Measurements from ENCODE around the gene MYEF2. TPM values are rescaled to one million over a fixed set of nuclear protein-coding genes. Genes with fewer than 3 reads are reported as not detected.
A peak's percentile ranks its signal among the peaks of the same experiment; 100 is the strongest.

MYEF2 gene
- total and polyA plus RNA-seq, 2 experiments from 2014 or later, result 62.0 to 79.7 TPM

DNA sequence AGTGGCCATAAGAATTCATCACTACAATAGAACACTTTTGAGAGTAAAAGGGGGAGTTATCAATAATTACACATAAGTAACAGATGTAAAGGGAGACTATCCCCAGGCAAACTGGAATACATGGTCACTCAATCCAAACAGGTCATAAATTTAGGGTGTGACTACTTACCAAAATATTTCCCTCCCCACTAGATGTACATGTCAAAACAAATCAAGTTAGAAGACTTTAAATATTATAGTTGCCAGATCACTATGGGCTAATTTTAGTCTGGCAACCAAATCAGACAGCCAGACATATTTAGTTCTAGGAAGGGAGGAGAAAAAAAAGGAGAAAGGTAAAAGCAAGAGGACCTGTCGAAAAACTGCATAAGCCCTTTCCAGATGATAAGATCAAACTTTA, 34.2 kb downstream of the MYEF2 start (continued):
- TF ChIP-seq ZNF462 (CRISPR knock-in tag; IDR thresholded peaks at IDR 0.05) (no peak), NANOG (IDR thresholded peaks at IDR 0.05; ENCODE audit: borderline replicate concordance) (no peak)

DNA sequence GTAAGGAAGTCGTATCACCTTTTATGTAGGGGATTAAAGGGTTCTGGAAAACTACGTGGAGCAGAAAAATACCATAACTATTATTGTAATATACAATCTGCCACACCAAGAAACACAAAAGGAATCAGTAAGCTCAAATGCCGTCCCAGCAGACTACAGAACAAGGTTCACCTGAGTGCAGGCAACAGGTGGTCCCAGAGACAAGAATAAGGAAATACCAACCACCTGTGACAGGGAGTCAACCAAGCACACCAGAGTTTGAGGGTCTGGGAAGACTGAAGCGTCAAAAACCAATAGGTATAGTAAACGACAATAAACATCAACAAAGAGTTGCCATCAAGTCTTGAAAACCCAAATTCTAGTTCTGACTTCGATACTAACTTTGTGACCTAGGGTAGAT, 45.2 kb downstream of the MYEF2 start:
- Histone ChIP-seq H3K36me3 (ENCODE audit: insufficient read depth) (no peaks in the 10 kb centered on the region), H3K79me2 (replicated peaks; ENCODE audit: insufficient read depth) (no peaks in the 10 kb centered on the region), H3K4me3 (no peak overlapping the region), H3K27ac (ENCODE audit: low read depth) (no peak overlapping the region), H3K4me2 (no peak overlapping the region), H4K20me1 (replicated peaks; ENCODE audit: insufficient read depth) (no peaks in the 10 kb centered on the region), H3F3A (replicated peaks; ENCODE audit: low read depth) (no peaks in the 10 kb centered on the region), H3K9me2 (ENCODE audit: insufficient read depth) (no peaks in the 10 kb centered on the region), H3K27me3 (ENCODE audit: insufficient read depth) (no peaks in the 10 kb centered on the region), H3K4me1 (ENCODE audit: insufficient read depth) (0 out of 2 replicates have a peak, but pooled peaks cover 6% of the 10 kb centered on the region), H2AFZ (no peak overlapping the region)
- ATAC-seq (peak; percentile 38; the same call in 2 of the 3 replicates), DNase-seq (ENCODE audit: low spot score) (no peak)
- Mint-ChIP-seq H3K27ac (no peak overlapping the region), H3K4me1 (peaks cover 14% of the 10 kb centered on the region), H3K36me3 (ENCODE audit: low read depth) (no peaks in the 10 kb centered on the region), H3K9me3 (no peaks in the 10 kb centered on the region), H3K4me3 (no peak overlapping the region), H3K27me3 (ENCODE audit: insufficient read depth, low read depth, poor library complexity) (no peaks in the 10 kb centered on the region)
- TF ChIP-seq STAT1 (IDR thresholded peaks at IDR 0.05; ENCODE audit: unreplicated experiment), result no peak
- no peak for TF ChIP-seq ZNF331 (CRISPR knock-in tag; IDR thresholded peaks at IDR 0.05; ENCODE audit: low read depth)
- no peak for TF ChIP-seq EZH2phosphoT487 (IDR thresholded peaks at IDR 0.05; ENCODE audit: unreplicated experiment)
- TF ChIP-seq, protein P1, sequence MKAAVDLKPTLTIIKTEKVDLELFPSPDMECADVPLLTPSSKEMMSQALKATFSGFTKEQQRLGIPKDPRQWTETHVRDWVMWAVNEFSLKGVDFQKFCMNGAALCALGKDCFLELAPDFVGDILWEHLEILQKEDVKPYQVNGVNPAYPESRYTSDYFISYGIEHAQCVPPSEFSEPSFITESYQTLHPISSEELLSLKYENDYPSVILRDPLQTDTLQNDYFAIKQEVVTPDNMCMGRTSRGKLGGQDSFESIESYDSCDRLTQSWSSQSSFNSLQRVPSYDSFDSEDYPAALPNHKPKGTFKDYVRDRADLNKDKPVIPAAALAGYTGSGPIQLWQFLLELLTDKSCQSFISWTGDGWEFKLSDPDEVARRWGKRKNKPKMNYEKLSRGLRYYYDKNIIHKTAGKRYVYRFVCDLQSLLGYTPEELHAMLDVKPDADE (IDR thresholded peaks at IDR 0.05), result no peak
- TF ChIP-seq JUNB (IDR thresholded peaks at IDR 0.05; ENCODE audit: unreplicated experiment), result no peak
- no peak for TF ChIP-seq CREB1 (CRISPR knock-in tag; IDR thresholded peaks at IDR 0.05; ENCODE audit: low read depth)
- no peak for TF ChIP-seq ZNF114 (CRISPR knock-in tag; IDR thresholded peaks at IDR 0.05)
- no peak for TF ChIP-seq ZNF462 (CRISPR knock-in tag; IDR thresholded peaks at IDR 0.05)

Data from GM23338 (cell line).